Activated T-helper 2 cell treated with anti-CD3 and anti-CD28 coated beads, Interferon-gamma antibody, Interleukin-2, Interleukin-4, amounts not matched to agents 10 μg/mL and 5 μg/mL and 100 μg/mL, durations not matched to agents 14 hours and 24 hours and 36 hours (primary cell): ENCODE measurements around the gene ADRA2B. TPM values are rescaled to one million over a fixed set of nuclear protein-coding genes. Genes with fewer than 3 reads are reported as not detected.
"Not testable (repeated sequence)": the region's sequence is repeated elsewhere in the genome, so short reads cannot be mapped to it uniquely, and the experiment has no call there.

ENCODE experiments used
- DNase-seq: peaks from one replicate; pipeline ENCODE4 v3.0.0; 2021; ENCODE audit warnings: low spot score
- H3K27ac Mint-ChIP-seq: one replicate; pipeline ENCODE4 v1.8.0; 2021; ENCODE audit warnings: mixed read lengths
- H3K27me3 Mint-ChIP-seq: one replicate; pipeline ENCODE4 v1.8.0; 2021; ENCODE audit warnings: low read depth, mixed read lengths
- H3K36me3 Mint-ChIP-seq: one replicate; pipeline ENCODE4 v1.8.0; 2021; ENCODE audit warnings: low read depth, mixed read lengths
- H3K4me1 Mint-ChIP-seq: one replicate; pipeline ENCODE4 v1.8.0; 2021; ENCODE audit warnings: low read depth, mixed read lengths
- H3K4me3 Mint-ChIP-seq: one replicate; pipeline ENCODE4 v1.8.0; 2021; ENCODE audit warnings: low read depth, mild to moderate bottlenecking, moderate library complexity, mixed read lengths
- H3K9me3 Mint-ChIP-seq: one replicate; pipeline ENCODE4 v1.8.0; 2021; ENCODE audit warnings: mixed read lengths
- intact Hi-C: fragments of 100-400 bp; cut with micrococcal nuclease; formaldehyde crosslinking; loops from one replicate; pipeline ENCODE4 v1.15.1; 2023
- total RNA-seq: library from RNA; stranded (reverse); gene quantifications from 2 replicates; pipeline ENCODE4 v1.2.3, GENCODE V29; 2022

ADRA2B gene
- total RNA-seq, 1 donor from 2014 or later = 0.21 TPM

DNA sequence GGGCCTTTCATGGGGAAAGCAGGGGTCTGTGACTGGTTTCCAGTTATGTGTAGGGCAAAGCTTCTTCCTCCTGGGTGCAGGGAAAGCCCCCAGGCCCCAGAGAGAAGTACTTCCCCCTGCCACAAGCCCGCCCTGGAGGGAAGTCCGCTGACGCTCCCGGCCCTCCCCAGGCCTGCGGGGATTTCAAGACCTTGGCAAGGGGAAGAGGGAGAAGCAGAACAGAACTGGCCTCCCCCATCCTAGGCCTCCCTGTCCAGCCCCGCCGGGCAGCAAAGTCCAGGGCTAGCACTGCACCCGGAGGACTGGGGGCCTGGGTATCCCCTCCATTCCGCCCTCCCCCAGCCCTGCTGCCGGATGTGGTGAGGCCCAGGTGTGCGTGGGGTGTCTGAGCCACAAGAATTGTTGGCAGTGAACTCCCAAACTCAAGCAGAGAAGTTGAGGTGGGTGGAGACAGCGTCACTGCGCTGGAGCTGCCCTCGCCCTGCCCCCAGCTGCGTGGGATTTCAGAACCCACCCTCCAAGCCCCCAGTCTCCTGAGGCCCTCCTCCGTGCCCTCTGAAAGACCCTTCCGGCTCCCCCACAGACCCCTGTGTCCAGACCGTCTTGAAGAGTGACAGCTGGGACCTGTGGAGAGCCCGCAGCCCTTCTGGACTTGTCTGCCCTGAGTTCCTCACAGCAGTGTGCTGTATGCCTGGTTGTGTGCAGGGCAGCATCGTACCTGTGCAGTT lies 29.9 kb upstream of the ADRA2B start:
- intact Hi-C loops = loop anchor here (1.0 to 5.0 kb wide), 6 partner anchors 18 to 1516 kb away; partner anchors contain the start of genes ACTR1B and ARID5A
- Mint-ChIP-seq H3K4me3 (peak overlapping the region; percentile 82), H3K27ac (peak overlapping the region; percentile 97), H3K27me3 (no peaks in the 10 kb centered on the region), H3K4me1 (peaks cover 55% of the 10 kb centered on the region), H3K36me3 (peaks cover 35% of the 10 kb centered on the region), H3K9me3 (no peaks in the 10 kb centered on the region)
- peak; percentile 81 for DNase-seq

- H3K4me3 Mint-ChIP-seq = peak overlapping the region; percentile 82
- H3K4me1 Mint-ChIP-seq = peaks cover 52% of the 10 kb centered on the region
- H3K9me3 Mint-ChIP-seq = no peaks in the 10 kb centered on the region
- peaks cover 37% of the 10 kb centered on the region for H3K36me3 Mint-ChIP-seq
- DNase-seq = no peak
- intact Hi-C loops = loop anchor here (1.0 to 5.0 kb wide), 7 partner anchors 19 to 1517 kb away; partner anchors contain the start of genes ACTR1B, ARID5A and CIAO1
- no peaks in the 10 kb centered on the region for H3K27me3 Mint-ChIP-seq
- H3K27ac Mint-ChIP-seq = peak overlapping the region; percentile 97
These were observed 29.4 kb upstream of the ADRA2B start for GRCh38 chr2:96145848-96146152.

GRCh38 chr2:96145036-96145847 lies 28.9 kb upstream of the ADRA2B start, which contains the start of gene DUSP2:
Gene DUSP2, minus strand, starts transcription at chr2:96145440. Its CDS starts 86 bp downstream, at chr2:96145354.
- Mint-ChIP-seq H3K4me1 (peaks cover 49% of the 10 kb centered on the region), H3K4me3 (peak within 1 kb of the TSS; percentile 95), H3K27ac (peak within 1 kb of the TSS; percentile 97)

GRCh38 chr2:96144481-96145035 lies 28.2 kb upstream of the ADRA2B start:
- Mint-ChIP-seq H3K27ac (peak overlapping the region; percentile 86), H3K4me3 (peak overlapping the region; percentile 95), H3K36me3 (peaks cover 37% of the 10 kb centered on the region), H3K27me3 (no peaks in the 10 kb centered on the region), H3K9me3 (no peaks in the 10 kb centered on the region), H3K4me1 (peaks cover 46% of the 10 kb centered on the region)
- DNase-seq = peak; percentile 38
- intact Hi-C loops = loop anchor here (1.0 to 5.0 kb wide), 6 partner anchors 98 to 1518 kb away; partner anchors contain the start of genes ACTR1B, ARID5A and CIAO1

More at GRCh38 chr2:96145036-96145847, 28.9 kb upstream of the ADRA2B start, which contains the start of gene DUSP2:
- no peaks in the 10 kb centered on the region for H3K9me3 Mint-ChIP-seq
- DNase-seq = peak; percentile 83
- intact Hi-C loops = loop anchor here (1.0 to 5.0 kb wide), 6 partner anchors 97 to 1517 kb away; partner anchors contain the start of genes ACTR1B, ARID5A and CIAO1
- peaks cover 37% of the 10 kb centered on the region for H3K36me3 Mint-ChIP-seq
- H3K27me3 Mint-ChIP-seq = no peaks in the 10 kb centered on the region

- H3K27me3 Mint-ChIP-seq = no peaks in the 10 kb centered on the region
- peaks cover 44% of the 10 kb centered on the region for H3K4me1 Mint-ChIP-seq
- intact Hi-C loops = no loop called here
- peak overlapping the region; percentile 86 for H3K27ac Mint-ChIP-seq
- peak; percentile 33 for DNase-seq
- H3K9me3 Mint-ChIP-seq = no peaks in the 10 kb centered on the region
- H3K4me3 Mint-ChIP-seq = peak overlapping the region; percentile 95
- peaks cover 37% of the 10 kb centered on the region for H3K36me3 Mint-ChIP-seq
These were observed 27.6 kb upstream of the ADRA2B start for GRCh38 chr2:96143848-96144480.

- Mint-ChIP-seq H3K36me3 (peaks cover 37% of the 10 kb centered on the region), H3K9me3 (no peaks in the 10 kb centered on the region), H3K27me3 (no peaks in the 10 kb centered on the region), H3K4me1 (peaks cover 38% of the 10 kb centered on the region), H3K27ac (peak overlapping the region; percentile 86), H3K4me3 (peak overlapping the region; percentile 95)
- intact Hi-C loops = no loop called here
- DNase-seq = no peak
These were observed 27.0 kb upstream of the ADRA2B start for GRCh38 chr2:96143231-96143847.

- Mint-ChIP-seq H3K27ac (peak overlapping the region; percentile 40), H3K36me3 (peaks cover 37% of the 10 kb centered on the region), H3K9me3 (no peaks in the 10 kb centered on the region), H3K27me3 (no peaks in the 10 kb centered on the region), H3K4me1 (peaks cover 30% of the 10 kb centered on the region), H3K4me3 (peak overlapping the region; percentile 95)
- intact Hi-C loops = no loop called here
- peak; percentile 33 for DNase-seq
These were observed 26.1 kb upstream of the ADRA2B start for GRCh38 chr2:96142217-96143113.

DNA sequence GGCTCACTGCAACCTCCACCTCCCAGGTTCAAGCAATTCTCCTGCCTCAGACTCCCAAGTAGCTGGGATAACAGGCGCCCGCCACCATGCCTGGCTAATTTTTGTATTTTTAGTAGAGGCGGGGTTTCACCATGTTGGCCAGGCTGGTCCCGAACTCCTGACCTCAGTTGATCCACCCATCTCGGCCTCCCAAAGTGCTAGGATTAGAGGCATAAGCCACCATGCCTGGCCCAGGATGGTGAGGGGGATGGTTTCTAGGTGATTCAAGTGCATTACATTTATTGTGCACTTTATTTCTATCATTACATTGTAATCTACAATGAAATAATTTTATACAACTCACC lies 25.2 kb upstream of the ADRA2B start:
- DNase-seq, H3K9me3 Mint-ChIP-seq, H3K27me3 Mint-ChIP-seq, intact Hi-C loops: not testable (repeated sequence)
- H3K36me3 Mint-ChIP-seq = peaks cover 37% of the 10 kb centered on the region
- H3K27ac Mint-ChIP-seq = peak overlapping the region; percentile 40
- peak overlapping the region; percentile 95 for H3K4me3 Mint-ChIP-seq
- H3K4me1 Mint-ChIP-seq = peaks cover 21% of the 10 kb centered on the region

GRCh38 chr2:96140941-96141623 lies 24.7 kb upstream of the ADRA2B start:
- intact Hi-C loops = no loop called here
- H3K36me3 Mint-ChIP-seq = peaks cover 37% of the 10 kb centered on the region
- no peaks in the 10 kb centered on the region for H3K9me3 Mint-ChIP-seq
- H3K4me1 Mint-ChIP-seq = peaks cover 17% of the 10 kb centered on the region
- no peaks in the 10 kb centered on the region for H3K27me3 Mint-ChIP-seq
- no peak for DNase-seq
- peak overlapping the region; percentile 95 for H3K4me3 Mint-ChIP-seq
- no peak overlapping the region for H3K27ac Mint-ChIP-seq

GRCh38 chr2:96139181-96139758 lies 22.9 kb upstream of the ADRA2B start:
- H3K4me1 Mint-ChIP-seq = peaks cover 13% of the 10 kb centered on the region
- intact Hi-C loops = no loop called here
- no peaks in the 10 kb centered on the region for H3K9me3 Mint-ChIP-seq
- H3K4me3 Mint-ChIP-seq = no peak overlapping the region
- H3K36me3 Mint-ChIP-seq = peaks cover 31% of the 10 kb centered on the region
- H3K27me3 Mint-ChIP-seq = no peaks in the 10 kb centered on the region
- H3K27ac Mint-ChIP-seq = no peak overlapping the region
- DNase-seq = no peak
